GM18951 (cell line): ENCODE measurements around the gene FNIP2.
"Not testable (repeated sequence)": the region's sequence is repeated elsewhere in the genome, so short reads cannot be mapped to it uniquely, and the experiment has no call there.

ENCODE experiments used
- POLR2A ChIP-seq: IDR thresholded peaks from 4 replicates; pipeline ENCODE4 v1.6.1; 2011; ENCODE audit warnings: mild to moderate bottlenecking; ENCODE audit not compliant: insufficient read length, insufficient read depth; ENCODE audit errors: extremely low read depth
- in situ Hi-C: fragments of 300-500 bp; cut with MboI; formaldehyde crosslinking; loops from one replicate; pipeline ENCODE4 v1.12.0; 2022; ENCODE audit warnings: low sequenced_read_pairs, mixed read lengths, inconsistent platforms; ENCODE audit not compliant: unreplicated experiment

The FNIP2 gene

DNA sequence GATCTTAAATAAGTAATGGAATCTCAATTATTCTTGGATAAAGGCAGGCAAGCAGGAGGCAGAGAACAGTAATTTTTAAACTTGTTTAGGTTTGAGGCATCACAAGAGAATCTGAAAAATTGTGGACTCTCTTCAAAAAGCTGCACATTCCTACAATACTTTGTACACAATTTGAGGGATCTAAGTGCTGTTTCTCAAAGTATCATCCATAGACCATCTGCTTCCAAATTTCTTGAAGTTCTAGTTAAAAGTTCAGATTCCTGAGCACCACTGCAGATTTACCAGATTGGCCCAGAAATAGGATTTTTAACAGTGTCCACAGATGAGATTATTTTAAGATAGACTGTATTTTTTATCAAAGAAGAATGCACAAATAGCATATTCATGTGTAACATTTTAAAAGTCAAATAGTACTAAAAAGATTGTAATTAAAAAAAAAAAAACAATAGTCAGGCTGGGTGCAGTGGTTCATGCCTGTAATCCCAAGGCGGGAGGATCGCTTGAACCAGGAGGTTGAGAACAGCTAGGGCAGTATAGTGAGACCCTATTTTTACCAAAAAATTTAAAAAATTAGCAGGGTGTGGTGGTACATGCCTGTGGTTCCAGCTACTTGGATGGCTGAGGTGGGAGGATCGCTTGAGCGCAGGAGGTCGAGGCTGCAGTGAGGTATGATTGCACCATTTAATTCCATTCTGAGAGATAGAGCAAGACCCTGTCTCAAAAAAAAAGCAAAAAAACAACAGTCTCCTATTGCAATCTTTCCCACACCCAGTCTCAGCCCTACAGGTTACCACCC is 14.2 kb upstream of the FNIP2 start:
- in situ Hi-C loops = no loop called here
- TF ChIP-seq POLR2A = no peak

DNA sequence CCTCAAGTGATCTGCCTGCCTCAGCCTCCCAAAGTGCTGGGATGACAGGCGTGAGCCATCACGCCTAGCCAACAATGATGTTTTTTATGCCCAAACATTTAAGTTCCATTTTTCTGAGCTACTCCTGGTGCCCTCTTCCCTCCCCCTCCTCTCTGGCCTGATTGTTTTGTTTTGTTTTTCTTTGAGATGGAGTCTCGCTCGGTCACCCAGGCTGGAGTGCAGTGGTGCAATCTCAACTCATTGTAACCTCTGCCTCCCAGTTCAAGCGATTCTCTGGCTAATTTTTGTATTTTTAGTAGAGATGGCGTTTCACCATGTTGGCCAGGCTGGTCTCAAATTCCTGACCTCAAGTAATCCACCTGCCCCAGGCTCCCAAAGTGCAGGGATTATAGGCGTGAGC is 13.0 kb upstream of the FNIP2 start:
- in situ Hi-C loops = not testable (repeated sequence)

DNA sequence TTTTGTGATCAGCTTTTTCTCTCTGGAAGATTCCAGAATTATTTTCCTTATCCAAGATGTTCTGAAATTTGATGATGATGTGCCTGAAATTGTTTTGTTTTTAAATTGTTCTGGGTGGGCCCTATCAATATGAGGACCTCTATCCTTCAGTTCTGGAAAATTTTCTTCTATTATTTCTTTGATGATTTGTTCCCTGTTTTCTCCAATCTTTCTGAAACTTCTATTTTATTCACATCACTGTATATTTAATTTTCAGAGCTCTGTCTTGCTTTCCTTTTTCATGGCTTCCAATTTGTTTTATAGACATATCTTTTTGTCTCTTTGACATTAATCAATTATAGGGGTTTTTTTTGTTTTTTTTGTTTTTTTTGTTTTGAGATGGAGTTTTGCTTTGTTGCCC is 12.2 kb upstream of the FNIP2 start:
- in situ Hi-C loops = no loop called here
- no peak for TF ChIP-seq POLR2A

DNA sequence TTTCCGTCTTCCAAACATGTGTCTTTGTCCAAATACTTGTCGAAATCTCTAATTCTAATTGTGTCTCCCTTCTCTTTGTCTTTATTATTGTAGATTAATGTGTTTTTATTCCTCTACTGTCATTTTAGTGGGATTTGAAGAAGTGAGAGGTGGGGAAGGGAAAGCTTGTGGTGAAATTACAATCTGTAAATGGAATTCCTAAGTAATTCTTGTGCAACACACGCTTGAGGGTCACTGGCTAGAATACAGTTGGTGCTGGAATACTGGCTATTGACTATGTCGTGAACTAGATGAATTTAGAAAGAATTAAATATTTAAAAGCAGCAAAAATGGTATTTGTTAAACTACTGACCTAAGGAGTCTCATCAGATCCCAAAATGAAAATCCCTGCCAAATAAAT is 10.7 kb upstream of the FNIP2 start:
- in situ Hi-C loops = no loop called here
- no peak for TF ChIP-seq POLR2A

DNA sequence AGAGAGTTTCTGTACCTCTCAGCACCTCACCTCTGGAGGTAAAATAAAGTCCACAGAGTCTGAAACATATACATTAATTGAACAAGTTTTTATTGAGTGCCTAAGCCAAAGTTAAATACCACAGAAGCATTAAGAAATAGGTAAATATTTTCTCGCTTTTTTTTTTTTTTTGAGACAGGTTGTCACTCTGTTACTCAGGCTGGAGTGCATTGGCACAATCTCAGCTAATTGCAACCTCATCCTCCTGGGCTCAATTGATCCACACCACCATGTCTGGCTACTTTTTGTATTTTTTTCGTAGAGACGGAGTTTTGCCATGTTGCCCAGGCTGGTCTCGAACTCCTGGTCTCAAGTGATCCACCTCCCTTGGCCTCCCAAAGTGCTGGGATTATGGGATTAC is 10.1 kb upstream of the FNIP2 start:
- in situ Hi-C loops = no loop called here
- TF ChIP-seq POLR2A = no peak

DNA sequence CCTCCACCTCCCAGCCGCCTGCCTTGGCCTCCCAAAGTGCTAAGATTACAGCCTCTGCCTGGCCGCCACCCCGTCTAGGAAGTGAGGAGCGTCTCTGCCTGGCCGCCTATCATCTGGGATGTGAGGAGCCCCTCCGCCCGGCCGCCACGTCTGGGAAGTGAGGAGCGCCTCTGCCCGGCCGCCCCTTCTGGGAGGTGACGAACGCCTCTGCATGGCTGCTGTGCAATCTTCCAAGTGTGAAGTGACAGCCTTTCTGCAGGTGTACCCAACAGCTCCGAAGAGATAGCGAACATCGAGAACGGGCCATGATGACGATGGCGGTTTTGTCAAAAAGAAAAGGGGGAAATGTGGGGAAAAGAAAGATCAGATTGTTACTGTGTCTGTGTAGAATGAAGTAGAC is 9.3 kb upstream of the FNIP2 start:
- in situ Hi-C loops = not testable (repeated sequence)

DNA sequence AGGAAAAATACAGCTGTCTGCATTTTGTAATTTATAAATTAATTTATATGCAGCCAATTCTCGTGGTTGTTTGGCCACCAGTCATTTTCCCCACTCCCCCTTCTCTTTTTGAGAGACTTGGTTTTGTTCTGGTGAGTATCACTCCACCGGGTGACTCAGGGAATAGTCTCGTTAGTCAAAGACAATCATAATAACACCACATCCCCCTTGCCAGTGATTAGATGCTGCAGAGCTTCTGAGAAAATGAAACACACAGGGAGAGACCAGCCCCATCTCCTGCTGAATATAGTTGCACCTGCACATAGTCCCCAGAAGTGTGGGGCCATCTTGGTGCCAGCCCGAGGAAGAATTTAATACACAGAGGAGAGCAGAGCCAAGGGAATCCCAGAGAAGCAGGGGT is 8.0 kb upstream of the FNIP2 start:
- no peak for TF ChIP-seq POLR2A
- in situ Hi-C loops = no loop called here

DNA sequence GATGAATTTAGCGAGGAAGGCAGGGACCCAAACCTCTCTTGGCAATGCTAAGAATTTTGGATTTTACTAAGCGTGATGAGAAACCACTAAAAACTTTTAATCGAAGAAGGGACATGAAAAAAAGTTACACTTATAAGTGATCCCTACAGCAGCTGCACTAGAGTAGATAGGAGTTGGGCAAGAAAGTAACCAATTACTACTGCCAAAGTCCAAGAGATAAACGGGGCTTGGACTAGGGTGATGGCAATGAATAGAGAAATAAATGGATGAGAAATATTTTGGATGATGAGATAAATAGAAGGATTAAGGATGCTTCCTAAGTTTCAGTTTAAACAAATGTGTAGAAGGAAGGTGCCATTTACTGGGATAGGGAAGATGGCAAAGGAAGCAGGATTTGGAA is 6.3 kb upstream of the FNIP2 start:
- in situ Hi-C loops = no loop called here
- TF ChIP-seq POLR2A = no peak

DNA sequence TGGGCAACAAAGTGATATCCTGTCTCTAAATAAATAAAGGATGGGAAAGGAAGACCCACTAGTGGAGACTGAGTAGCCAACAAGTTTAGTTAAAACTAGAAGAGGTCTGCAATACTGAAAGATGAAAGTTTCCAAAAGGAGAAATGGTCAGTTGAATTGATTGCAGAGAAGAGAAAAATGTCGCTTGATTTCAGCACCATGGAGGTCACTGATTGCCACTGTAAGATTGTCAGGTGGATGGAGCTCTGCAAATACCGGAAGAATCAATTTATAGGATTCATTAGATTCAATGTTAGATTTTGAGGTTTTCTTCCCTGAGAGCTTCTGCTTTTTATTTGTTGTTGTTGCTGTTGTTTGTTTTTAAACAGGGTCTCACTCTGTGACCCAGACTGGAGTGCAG is 5.4 kb upstream of the FNIP2 start:
- no peak for TF ChIP-seq POLR2A
- in situ Hi-C loops = no loop called here

DNA sequence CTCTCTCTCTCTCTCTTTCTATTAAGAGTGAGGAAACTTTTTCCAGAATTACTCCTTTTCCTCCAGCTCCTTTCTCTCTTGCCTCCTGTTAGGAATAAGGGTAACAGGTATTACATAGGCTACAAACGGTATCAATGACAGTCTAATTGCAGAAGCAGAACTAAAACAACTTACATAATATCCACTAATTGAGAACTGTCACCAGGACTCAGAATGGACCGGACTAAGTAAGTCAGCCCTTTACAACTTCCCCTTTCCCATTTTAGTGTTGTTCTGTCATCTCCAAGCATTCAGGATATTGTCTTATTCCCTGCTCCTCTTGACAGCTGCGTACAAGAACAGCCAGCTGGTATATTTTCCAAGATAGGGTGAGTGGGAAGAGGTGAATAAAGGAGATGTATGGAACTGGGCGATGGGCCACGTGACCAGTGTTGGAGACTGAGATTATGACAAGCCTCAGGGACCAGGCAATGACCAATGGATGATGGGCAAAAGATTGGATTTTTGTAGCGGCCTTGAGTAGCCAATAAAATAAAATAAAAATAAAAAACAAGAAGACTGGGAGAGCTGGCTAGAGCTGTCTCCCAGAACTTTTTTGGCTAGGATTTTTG is 2.3 kb upstream of the FNIP2 start:
- TF ChIP-seq POLR2A = no peak
- in situ Hi-C loops = no loop called here

DNA sequence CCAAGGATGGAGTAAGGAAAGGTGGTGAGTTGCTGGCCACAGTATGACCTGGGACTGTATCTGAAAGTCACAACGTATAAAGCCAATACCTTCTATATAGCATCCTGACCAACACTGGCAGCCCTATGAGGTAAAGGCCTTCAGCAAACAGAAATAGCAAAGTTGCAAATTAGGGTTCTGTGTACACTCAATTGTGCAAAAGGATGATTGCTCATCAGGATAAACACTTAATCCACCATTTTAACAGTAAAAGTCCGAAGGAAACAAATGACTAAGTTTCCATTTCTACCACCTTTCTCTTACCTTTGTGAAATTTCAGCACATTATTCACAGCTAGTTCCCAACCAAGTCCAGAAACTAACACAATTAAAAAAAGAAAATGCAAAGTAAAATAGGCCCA is 1.4 kb upstream of the FNIP2 start:
- in situ Hi-C loops = no loop called here

DNA sequence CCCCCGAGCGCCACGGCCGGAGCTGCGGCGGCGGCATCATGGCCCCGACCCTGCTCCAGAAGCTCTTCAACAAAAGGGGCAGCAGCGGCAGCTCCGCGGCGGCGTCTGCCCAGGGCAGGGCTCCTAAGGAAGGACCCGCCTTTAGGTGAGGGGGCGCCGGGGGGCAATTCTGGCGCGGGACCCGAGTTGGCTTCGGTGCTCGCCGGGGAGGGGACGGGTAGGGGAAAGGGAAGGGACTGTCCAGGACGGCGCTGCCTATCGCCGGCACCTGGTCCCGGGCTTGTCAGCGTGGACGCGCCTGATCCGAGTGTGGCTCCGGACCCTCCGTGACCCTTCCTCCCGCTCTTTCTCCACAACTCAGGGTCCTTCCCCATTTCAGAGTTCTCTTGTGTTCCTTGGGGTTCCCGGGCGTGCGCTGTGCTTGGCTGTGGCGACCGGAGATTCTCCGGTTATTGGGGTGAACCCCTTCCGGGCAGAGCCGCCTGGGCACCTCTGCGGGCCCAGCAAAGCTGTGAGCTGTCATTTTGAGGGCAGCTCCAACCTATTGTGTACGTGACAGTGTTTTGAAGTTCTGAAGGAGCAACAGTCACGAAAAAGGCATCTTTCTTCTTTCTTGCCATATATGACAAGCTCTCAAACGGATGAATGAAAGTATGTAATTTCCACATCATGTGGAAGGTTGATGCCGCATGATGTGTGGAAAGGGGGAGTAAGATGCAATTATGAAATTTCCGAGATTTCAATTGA is 522 bp downstream of the FNIP2 start:
- in situ Hi-C loops = no loop called here

More for the DNA sequence above, 1.4 kb upstream of the FNIP2 start:
- no peak for TF ChIP-seq POLR2A

DNA sequence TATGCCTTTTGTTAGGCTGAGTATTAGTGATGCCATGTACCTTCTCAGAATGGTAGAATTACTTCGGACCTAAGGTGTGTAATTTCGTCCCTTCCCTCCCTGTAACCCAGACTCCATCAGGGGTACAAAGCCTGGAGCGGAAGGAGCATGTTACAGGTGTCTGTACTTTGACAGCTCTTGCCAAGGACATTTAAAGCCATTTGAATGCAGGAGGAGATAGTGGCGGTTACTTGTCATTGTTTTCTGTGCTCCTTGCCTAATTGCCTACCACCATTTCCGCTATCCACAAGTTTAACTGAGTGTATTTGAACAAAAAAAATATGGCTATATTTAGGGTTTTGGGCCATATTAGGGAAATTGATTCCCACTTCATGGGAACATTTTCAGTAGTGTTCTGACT is 1.8 kb downstream of the FNIP2 start:
- TF ChIP-seq POLR2A = no peak
- in situ Hi-C loops = no loop called here

More for the DNA sequence above, 522 bp downstream of the FNIP2 start:
- TF ChIP-seq POLR2A = no peak

DNA sequence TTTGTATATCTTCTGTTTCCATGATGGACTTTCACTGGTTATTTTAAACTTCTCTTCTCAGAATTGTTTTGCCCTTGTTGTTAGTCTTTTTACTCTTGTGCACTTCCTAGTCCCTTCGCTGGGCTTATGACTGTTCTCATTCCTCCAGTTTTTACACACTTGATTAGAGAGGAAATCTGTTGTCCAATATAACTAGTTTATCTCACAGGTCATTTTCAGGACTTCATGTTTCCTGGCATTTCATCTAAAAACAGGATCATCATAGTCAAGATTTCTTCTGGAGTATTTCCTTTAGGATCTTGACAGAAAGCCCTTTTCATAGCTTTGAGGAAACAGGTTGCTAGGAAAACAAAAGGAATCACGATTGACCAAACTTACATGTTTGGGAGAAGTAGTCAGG is 3.0 kb downstream of the FNIP2 start:
- in situ Hi-C loops = no loop called here
- TF ChIP-seq POLR2A = no peak
